ENCODE measurements around the gene EIF5A2.
"Not testable (repeated sequence)": the region's sequence is repeated elsewhere in the genome, so short reads cannot be mapped to it uniquely, and the experiment has no call there.

EIF5A2 gene

GRCh38 chr3:170908235-170909116 lies at the start of gene EIF5A2:
EIF5A2 (minus strand) TSS chr3:170908637; CDS start chr3:170907806, 831 bp downstream.
- DNase-seq: peak; percentile 96 to 97

DNA sequence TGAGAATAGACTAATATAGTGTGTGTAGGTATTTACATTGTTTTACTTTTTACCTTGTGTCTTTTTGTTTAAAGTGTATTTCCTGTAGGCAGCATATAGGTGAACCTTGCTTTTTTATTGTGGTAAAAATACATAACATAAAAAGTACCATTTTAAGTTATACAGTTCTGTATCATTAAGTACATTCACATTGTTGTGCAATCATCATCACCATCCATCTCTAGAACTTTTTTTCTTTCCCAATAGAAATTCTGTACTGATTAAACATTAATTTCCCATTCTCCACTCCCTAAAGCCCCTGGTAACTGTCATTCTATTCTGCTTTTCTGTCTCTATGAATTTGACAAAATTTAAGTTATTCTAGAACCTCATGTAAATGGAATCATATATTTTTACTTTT lies 48.2 kb upstream of the EIF5A2 start:
- no peak for DNase-seq

GRCh38 chr3:170953736-170954135 lies 45.3 kb upstream of the EIF5A2 start:
- DNase-seq: no peak

GRCh38 chr3:170953229-170953628 lies 44.8 kb upstream of the EIF5A2 start:
- DNase-seq: no peak

- no peak for DNase-seq
These were observed 40.8 kb upstream of the EIF5A2 start for GRCh38 chr3:170949211-170949610.

- no peak for DNase-seq
These were observed 38.8 kb upstream of the EIF5A2 start for GRCh38 chr3:170947018-170947769.

DNA sequence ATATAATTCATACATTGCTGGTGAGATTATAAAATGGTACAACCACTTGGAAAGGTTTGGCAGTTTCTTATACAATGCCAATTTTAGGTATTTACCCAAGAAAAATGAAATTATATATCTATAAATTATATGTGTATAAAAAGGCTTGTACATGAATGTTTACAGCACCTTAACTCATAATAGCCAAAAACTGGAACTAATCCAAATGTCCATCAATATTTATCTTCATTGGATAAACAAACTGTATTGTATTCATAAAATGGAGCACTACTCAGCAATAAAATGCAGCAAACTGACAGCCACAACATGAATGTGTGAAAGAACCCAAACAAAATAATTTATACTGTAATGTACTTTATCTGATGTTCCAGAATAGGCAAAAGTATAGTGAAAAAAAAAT lies 33.6 kb upstream of the EIF5A2 start:
- no peak for DNase-seq

DNA sequence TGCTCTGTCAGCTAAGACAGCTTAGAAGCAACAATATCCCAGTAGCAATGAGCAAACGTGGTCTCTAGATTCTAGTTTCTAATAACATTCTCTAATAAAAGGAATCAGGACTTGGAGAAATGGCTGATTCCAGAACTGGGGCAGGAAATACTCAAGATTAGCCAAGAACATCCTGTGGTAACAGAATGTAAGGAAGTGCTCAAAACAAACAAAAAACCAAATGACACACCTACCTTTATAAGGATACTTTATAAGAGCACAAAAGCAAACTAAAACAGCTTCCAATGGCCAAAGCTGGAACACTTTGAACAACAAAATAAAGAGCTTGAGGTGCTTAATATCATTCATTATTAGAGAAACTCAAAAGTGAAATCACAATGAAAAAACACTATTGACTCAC lies 33.1 kb upstream of the EIF5A2 start:
- no peak for DNase-seq

DNA sequence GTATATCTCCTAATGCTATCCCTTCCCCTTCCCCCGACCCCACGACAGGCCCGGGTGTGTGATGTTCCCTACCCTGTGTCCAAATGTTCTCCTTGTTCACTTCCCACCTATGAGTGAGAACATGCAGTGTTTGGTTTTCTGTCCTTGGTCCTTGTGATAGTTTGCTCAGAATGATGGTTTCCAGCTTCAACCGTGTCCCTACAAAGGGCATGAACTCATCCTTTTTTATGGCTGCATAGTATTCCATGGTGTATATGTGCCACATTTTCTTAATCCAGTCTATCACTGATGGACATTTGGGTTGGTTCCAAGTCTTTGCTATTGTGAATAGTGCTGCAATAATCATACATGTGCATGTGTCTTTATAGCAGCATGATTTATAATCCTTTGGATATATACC lies 24.6 kb upstream of the EIF5A2 start:
- not testable (repeated sequence) for DNase-seq

DNA sequence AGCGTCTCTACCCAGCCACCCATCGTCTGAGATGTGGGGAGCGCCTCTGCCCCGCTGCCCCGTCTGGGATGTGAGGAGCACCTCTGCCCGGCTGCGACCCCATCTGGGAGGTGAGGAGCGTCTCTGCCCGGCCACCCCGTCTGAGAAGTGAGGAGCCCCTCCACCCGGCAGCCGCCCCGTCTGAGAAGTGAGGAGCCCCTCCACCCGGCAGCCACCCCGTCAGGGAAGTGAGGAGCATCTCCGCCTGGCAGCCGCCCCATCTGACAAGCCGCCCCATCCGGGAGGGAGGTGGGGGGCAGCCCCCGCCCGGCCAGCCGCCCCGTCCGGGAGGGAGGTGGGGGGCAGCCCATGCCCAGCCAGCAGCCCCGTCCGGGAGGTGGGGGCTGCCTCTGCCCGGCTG lies 15.1 kb upstream of the EIF5A2 start:
- DNase-seq: not testable (repeated sequence)

- no peak for DNase-seq
These were observed 10.3 kb upstream of the EIF5A2 start for GRCh38 chr3:170918715-170919114.

- no peak for DNase-seq
These were observed 6.3 kb upstream of the EIF5A2 start for GRCh38 chr3:170914690-170915089.

DNA sequence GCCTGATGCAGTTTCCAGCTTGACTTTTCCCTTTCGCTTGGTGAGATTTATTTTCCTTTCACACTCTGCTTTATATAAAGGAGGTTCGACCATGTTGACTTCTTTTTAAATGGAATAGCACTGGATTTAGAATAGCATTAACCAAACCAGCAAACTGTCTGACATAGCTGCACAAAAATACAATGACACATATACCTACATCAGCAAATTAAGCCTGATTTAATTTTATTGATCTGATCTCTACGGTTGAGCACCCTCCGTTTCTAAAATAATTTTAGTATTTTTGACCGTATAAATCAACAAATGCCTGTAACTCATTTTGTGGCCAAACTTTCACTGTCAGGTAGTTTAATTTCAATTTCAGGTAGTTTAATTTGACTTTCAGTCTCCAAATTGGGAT lies 5.8 kb upstream of the EIF5A2 start:
- no peak for DNase-seq

- DNase-seq: no peak
These were observed 2.6 kb upstream of the EIF5A2 start for GRCh38 chr3:170911051-170911450.

DNA sequence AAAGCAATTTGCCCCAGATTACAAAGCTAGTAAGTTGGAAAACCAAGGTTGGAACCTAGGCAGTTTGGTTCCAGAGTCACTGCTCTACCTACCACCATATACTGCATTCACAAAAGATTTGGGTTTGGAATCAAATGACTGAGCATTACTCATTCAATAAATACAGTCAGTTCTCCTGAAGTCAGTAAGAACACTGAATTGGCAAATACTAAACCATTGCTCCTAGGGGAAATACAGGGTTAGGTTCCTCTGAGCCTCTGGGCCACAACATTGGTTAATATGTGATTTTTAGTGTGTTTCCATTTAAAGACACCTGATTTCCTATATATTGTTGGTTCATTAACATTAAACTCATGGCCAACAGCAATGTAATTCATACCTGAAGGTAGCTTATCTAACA lies 2.1 kb upstream of the EIF5A2 start:
- DNase-seq: no peak

GRCh38 chr3:170909129-170909903 lies 879 bp upstream of the EIF5A2 start:
- peak in 1 of 2 donors; percentile 10 for DNase-seq

DNA sequence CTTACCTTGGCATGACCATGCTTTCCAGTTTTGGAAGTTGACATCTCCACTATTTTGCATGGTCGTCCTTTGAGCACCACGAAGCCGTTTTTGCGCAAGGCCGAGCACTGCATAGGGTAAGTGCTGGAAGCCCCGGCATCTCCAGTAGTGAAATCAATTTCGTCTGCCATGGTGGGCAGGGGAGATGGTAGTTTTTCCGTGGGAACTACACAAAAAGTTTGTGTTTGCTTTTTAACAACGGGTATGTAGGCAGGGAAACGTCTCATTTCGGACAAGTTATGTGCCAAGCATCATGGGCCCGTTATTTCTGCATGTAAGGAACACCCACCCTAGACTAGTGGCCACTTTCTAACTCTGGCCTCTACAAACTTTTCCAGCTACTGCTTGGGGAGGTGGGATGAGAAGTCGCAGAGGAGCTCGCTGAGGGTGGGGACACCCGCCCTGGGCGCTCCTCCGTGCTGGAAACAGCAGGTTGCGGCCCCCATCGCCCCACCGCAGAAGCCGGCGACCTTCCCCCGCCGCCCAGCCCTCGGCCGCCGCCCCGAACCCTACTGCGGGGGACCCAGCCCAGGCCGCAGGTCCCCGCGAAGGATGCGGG lies 701 bp downstream of the EIF5A2 start:
- no peak for DNase-seq

DNA sequence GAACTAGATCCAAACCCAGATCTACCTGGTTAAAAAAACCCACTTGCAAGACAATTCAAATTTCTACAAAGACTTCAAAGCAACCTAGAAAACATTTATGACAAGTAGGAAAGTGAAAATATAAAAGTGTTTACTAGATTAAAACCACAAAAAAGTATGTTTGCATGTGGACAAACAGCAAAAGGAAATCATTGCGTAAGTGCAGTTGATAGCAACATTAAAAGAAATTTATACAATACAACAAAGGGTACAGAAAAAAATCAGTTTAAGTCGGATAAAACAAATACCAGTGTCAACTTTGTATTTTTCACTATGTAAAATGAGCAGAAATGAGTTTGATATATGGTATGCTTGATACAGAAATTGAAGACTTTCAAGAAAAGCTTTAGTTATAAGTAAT lies 2.6 kb downstream of the EIF5A2 start:
- no peak for DNase-seq

DNA sequence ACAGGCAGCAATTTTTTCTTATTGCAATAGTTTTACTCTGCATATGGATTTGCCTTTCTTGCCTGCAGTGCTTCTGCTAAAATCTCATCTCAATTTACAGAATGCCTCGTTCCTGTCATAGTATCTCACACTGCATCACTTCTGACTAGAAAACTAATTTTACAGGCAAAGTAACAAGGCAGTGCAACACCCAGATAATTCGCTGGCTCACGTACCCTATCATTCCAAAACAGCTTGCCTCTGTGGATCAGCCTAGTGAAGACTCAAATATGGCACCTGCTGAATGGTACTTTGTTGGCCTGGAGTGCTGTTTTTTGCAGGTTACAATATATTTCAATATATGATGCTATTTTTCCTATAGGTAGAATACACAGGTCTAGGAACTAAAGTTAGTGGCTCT lies 5.3 kb downstream of the EIF5A2 start:
- no peak for DNase-seq

DNA sequence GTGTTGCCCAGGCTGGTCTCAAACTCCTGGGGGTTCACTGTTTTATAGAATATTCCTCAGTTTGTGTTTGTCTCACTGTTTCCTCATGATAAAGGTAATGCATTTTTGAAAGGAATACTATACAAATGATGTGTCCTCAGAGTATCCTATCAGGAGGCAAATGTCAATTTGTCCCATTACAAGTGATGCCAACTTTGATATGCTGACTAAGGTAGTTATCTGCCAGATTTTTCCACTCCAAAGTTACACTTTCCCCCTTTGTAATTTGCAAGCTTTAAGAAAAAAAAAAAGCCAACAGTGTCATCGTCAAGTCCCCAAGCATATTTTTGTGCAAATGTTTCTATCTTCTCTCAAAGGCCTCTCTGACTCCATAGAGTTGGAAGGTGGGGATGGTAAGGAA lies 9.0 kb downstream of the EIF5A2 start:
- no peak for DNase-seq

DNA sequence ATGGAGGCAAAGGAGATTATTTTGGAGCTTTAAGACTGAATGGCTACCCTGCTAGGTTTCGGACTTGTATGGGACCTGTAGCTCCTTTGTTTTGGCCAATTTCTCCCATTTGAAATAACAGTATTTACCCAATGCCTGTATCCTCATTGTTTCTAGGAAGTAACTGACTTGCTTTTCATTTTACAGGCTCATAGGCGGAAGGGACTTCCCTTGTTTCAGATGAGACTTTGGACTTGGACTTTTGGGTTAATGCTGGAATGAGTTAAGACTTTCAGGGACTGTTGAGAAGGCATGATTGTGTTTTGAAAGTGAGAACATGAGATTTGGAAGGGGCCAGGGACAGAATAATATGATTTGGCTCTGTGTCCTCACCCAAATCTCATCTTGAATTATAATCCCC lies 10.5 kb downstream of the EIF5A2 start:
- no peak for DNase-seq

DNA sequence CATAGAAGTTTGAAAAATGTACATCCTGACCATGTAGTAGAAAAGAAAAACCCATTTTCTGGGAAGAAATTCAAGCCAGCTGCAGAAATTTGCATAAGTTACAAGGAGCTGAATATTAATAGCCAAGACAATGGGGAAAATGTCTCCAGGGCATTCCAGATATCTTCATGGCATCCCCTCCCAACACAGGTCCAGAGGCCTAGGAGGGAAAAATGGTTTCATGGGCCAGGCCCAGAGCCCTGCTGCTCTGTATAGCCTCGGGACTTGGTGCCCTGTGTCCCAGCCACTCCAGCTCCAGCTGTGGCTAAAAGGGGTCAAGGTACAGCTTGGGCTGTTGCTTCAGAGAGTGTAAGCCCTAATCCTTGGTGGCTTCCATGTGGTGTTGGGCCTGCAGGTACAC lies 11.2 kb downstream of the EIF5A2 start:
- not testable (repeated sequence) for DNase-seq

GRCh38 chr3:170896781-170897180 lies 11.7 kb downstream of the EIF5A2 start:
- DNase-seq: no peak

Measured in activated CD4-positive, alpha-beta T cell treated with anti-CD3 and anti-CD28 coated beads for 4 hours (primary cell).